ENCODE measurements around the gene GDE1.
"Not testable (repeated sequence)": the region's sequence is repeated elsewhere in the genome, so short reads cannot be mapped to it uniquely, and the experiment has no call there.

GDE1 gene

DNA sequence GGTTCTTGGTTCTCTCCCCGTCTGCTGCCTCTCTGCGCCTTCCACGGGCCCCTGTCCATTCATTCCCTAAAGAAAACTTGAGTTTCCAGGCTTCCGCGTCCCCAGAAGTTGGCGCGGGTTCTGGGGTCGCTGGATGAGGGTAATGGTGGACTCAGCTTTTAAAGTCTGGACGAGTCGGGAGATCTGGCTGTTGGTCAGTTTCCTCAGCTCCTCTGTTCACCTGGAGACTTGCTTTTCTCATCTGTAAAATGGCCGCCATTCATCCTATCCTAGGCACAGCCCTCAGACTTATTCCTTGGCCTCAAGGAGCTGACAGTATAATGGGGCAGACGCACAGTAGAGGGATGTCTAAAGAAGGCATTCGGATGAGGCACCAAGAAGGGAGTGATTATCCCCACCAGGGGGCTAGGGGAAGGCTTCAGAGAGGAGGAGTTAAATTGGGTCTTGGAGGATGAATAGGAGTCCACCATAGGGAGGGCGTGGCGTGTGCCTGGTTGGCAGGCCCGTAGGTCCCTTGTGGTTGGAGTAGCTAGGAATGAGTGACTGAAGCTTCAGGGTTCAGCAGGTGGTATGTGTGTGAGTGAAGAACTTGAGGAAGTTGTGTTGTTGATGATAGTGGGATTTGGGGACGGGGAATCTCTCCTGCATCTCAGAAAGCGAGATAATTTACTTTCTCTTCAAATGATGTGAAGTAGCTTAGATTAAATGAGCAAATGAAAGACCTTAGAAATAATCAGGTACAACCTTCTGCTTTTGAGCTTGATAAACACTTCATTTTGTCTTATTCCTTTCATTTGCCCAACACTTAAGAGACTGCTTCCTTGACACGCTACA lies 34.3 kb upstream of the GDE1 start:
- CTCF ChIA-PET: interaction anchor here (0.5 to 4.2 kb wide), 15 partner anchors 11 to 462 kb away, joined by 3 to 27 read pairs (median 4); partner anchors contain the start of gene CCP110
- Histone ChIP-seq H3K27ac (ENCODE audit: insufficient read depth in 1 of 2, low read depth in 1 of 2, low read length in 2 of 2, poor library complexity in 1 of 2, severe bottlenecking in 2 of 2) (peak overlapping the region; percentile 86 to 90), H3K9me3 (ENCODE audit: control extremely low read depth in 1 of 5, control insufficient read depth in 4 of 5, insufficient read depth in 2 of 5, low read depth in 1 of 5, low read length in 4 of 5) (no peaks in the 10 kb centered on the region), H3K4me1 (ENCODE audit: control extremely low read depth in 1 of 4, control insufficient read depth in 4 of 4, insufficient read depth in 4 of 4, low read length in 3 of 4) (peaks cover 3 to 15% (median 9%) of the 10 kb centered on the region in 4 experiments), H3K4me3 (ENCODE audit: control insufficient read depth in 1 of 7, extremely low read depth in 1 of 7, insufficient read depth in 4 of 7, low read depth in 2 of 7, low read length in 6 of 7) (peak overlapping the region; percentile 77 to 97 (median 96)), H3K27me3 (replicated peaks in 2 of 5; ENCODE audit: control insufficient read depth in 4 of 5, insufficient read depth in 5 of 5, low read length in 4 of 5) (no peaks in the 10 kb centered on the region), H3K36me3 (ENCODE audit: control insufficient read depth in 4 of 4, insufficient read depth in 4 of 4, low read length in 3 of 4) (peaks cover 0 to 10% (median 6%) of the 10 kb centered on the region in 4 experiments)
- peak; percentile 62 to 87 (median 73) for DNase-seq
- 42% methylated on average over 9 of the region's 19 CpGs for WGBS (ENCODE audit: insufficient coverage)
- POLR2A ChIA-PET: interaction anchor here (1.6 kb wide), 1 partner anchor 32 kb away, joined by 11 read pairs; the partner anchor contains the start of gene CCP110

DNA sequence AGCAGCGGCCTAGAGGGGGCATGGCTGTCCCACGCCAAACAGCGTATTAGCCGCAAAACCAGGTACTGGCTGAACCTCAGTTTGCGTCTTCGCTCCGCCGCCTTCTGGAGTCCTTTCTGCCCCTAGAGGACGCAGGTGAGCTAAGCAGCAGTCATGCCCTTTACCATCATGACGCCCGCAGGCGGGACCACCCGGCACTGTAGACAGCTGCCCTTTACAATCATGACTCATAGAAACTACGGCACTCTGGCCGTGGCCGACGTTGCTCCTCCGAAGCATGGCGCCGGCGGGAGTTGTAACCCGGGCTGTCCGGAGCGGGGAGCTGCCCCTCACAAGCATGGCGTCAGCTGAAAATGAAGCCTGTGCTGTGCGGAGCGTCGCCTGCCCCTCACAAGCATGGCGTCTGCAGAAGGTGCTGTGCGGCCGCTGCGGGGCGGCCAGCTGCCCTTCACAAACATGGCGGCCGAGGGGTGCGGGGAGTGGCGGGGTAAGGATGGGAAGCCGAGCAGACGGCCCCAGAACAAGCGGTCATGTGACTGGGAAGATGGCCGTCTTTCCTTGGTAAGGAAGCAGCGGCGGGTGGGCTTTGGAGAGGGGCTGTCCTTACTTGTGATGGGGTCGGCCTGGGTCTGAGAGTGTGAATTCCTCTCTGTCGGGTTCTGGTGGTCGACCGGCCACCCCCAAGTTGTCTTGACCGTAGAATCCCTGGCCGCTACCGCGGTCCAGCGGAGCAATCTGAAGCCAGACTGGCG lies 33.5 kb upstream of the GDE1 start, which contains the start of gene VPS35L:
TSS of gene VPS35L (plus strand) at position 518 of the 752 bp plus-strand sequence. CDS start at position 545, 27 bp downstream.
- 0% methylated on average over 39 of the region's 53 CpGs for WGBS (ENCODE audit: insufficient coverage)
- Histone ChIP-seq H3K36me3 (ENCODE audit: control insufficient read depth in 4 of 4, insufficient read depth in 4 of 4, low read length in 3 of 4) (peaks cover 1 to 15% (median 9%) of the 10 kb centered on the region in 4 experiments), H3K4me3 (ENCODE audit: control insufficient read depth in 1 of 7, extremely low read depth in 1 of 7, insufficient read depth in 4 of 7, low read depth in 2 of 7, low read length in 6 of 7) (peak within 1 kb of the TSS; percentile 77 to 97 (median 96)), H3K4me1 (ENCODE audit: control extremely low read depth in 1 of 4, control insufficient read depth in 4 of 4, insufficient read depth in 4 of 4, low read length in 3 of 4) (peaks cover 3 to 15% (median 9%) of the 10 kb centered on the region in 4 experiments), H3K9me3 (ENCODE audit: control extremely low read depth in 1 of 5, control insufficient read depth in 4 of 5, insufficient read depth in 2 of 5, low read depth in 1 of 5, low read length in 4 of 5) (no peaks in the 10 kb centered on the region), H3K27ac (ENCODE audit: insufficient read depth in 1 of 2, low read depth in 1 of 2, low read length in 2 of 2, poor library complexity in 1 of 2, severe bottlenecking in 2 of 2) (peak within 1 kb of the TSS; percentile 86 to 90), H3K27me3 (replicated peaks in 2 of 5; ENCODE audit: control insufficient read depth in 4 of 5, insufficient read depth in 5 of 5, low read length in 4 of 5) (no peaks in the 10 kb centered on the region)
- ChIA-PET CTCF (interaction anchor here (0.8 to 4.2 kb wide), 12 partner anchors 10 to 336 kb away, joined by 3 to 27 read pairs (median 4); partner anchors contain the start of gene CCP110), POLR2A (interaction anchor here (1.6 kb wide), 1 partner anchor 31 kb away, joined by 11 read pairs; the partner anchor contains the start of gene CCP110)
- peak; percentile 100 for DNase-seq

GRCh38 chr16:19549673-19550072 lies 27.8 kb upstream of the GDE1 start:
- CTCF ChIA-PET: interaction anchor here (1.2 to 1.3 kb wide), 2 partner anchors 20 to 34 kb away, joined by 3 to 5 read pairs; no protein-coding TSS in a partner anchor
- H3K36me3 ChIP-seq (ENCODE audit: control insufficient read depth in 4 of 4, insufficient read depth in 4 of 4, low read length in 3 of 4): peaks cover 12 to 53% (median 33%) of the 10 kb centered on the region in 4 experiments
- DNase-seq: no peak
- no peaks in the 10 kb centered on the region for H3K27me3 ChIP-seq (replicated peaks in 2 of 5; ENCODE audit: control insufficient read depth in 4 of 5, insufficient read depth in 5 of 5, low read length in 4 of 5)
- no peak overlapping the region for H3K4me3 ChIP-seq (ENCODE audit: control insufficient read depth in 1 of 7, extremely low read depth in 1 of 7, insufficient read depth in 4 of 7, low read depth in 2 of 7, low read length in 6 of 7)
- H3K27ac ChIP-seq (ENCODE audit: insufficient read depth in 1 of 2, low read depth in 1 of 2, low read length in 2 of 2, poor library complexity in 1 of 2, severe bottlenecking in 2 of 2): no peak overlapping the region
- no peaks in the 10 kb centered on the region for H3K9me3 ChIP-seq (ENCODE audit: control extremely low read depth in 1 of 5, control insufficient read depth in 4 of 5, insufficient read depth in 2 of 5, low read depth in 1 of 5, low read length in 4 of 5)
- H3K4me1 ChIP-seq (ENCODE audit: control extremely low read depth in 1 of 4, control insufficient read depth in 4 of 4, insufficient read depth in 4 of 4, low read length in 3 of 4): peaks cover 0 to 2% (median under 1%) of the 10 kb centered on the region in 4 experiments
- POLR2A ChIA-PET: no interaction called here

- CTCF ChIA-PET: no interaction called here
- peaks cover 0 to 3% (median 0%) of the 10 kb centered on the region in 5 experiments for H3K9me3 ChIP-seq (ENCODE audit: control extremely low read depth in 1 of 5, control insufficient read depth in 4 of 5, insufficient read depth in 2 of 5, low read depth in 1 of 5, low read length in 4 of 5)
- H3K4me3 ChIP-seq (ENCODE audit: control insufficient read depth in 1 of 7, extremely low read depth in 1 of 7, insufficient read depth in 4 of 7, low read depth in 2 of 7, low read length in 6 of 7): no peak overlapping the region
- no peaks in the 10 kb centered on the region for H3K27me3 ChIP-seq (replicated peaks in 2 of 5; ENCODE audit: control insufficient read depth in 4 of 5, insufficient read depth in 5 of 5, low read length in 4 of 5)
- H3K27ac ChIP-seq (ENCODE audit: insufficient read depth in 1 of 2, low read depth in 1 of 2, low read length in 2 of 2, poor library complexity in 1 of 2, severe bottlenecking in 2 of 2): no peak overlapping the region
- DNase-seq: no peak
- POLR2A ChIA-PET: no interaction called here
- peaks cover 18 to 67% (median 38%) of the 10 kb centered on the region in 4 experiments for H3K36me3 ChIP-seq (ENCODE audit: control insufficient read depth in 4 of 4, insufficient read depth in 4 of 4, low read length in 3 of 4)
- no peaks in the 10 kb centered on the region for H3K4me1 ChIP-seq (ENCODE audit: control extremely low read depth in 1 of 4, control insufficient read depth in 4 of 4, insufficient read depth in 4 of 4, low read length in 3 of 4)
- WGBS (ENCODE audit: insufficient coverage): 100% methylated on average over 2 of the region's 3 CpGs
These were observed 26.2 kb upstream of the GDE1 start for GRCh38 chr16:19548144-19548543.

GRCh38 chr16:19543278-19543996 lies 21.5 kb upstream of the GDE1 start:
- H3K36me3 ChIP-seq (ENCODE audit: control insufficient read depth in 4 of 4, insufficient read depth in 4 of 4, low read length in 3 of 4): peaks cover 27 to 72% (median 49%) of the 10 kb centered on the region in 4 experiments
- POLR2A ChIA-PET; H3K27me3 ChIP-seq (replicated peaks in 2 of 5; ENCODE audit: control insufficient read depth in 4 of 5, insufficient read depth in 5 of 5, low read length in 4 of 5); H3K4me3 ChIP-seq (ENCODE audit: control insufficient read depth in 1 of 7, extremely low read depth in 1 of 7, insufficient read depth in 4 of 7, low read depth in 2 of 7, low read length in 6 of 7); H3K4me1 ChIP-seq (ENCODE audit: control extremely low read depth in 1 of 4, control insufficient read depth in 4 of 4, insufficient read depth in 4 of 4, low read length in 3 of 4); H3K9me3 ChIP-seq (ENCODE audit: control extremely low read depth in 1 of 5, control insufficient read depth in 4 of 5, insufficient read depth in 2 of 5, low read depth in 1 of 5, low read length in 4 of 5); H3K27ac ChIP-seq (ENCODE audit: insufficient read depth in 1 of 2, low read depth in 1 of 2, low read length in 2 of 2, poor library complexity in 1 of 2, severe bottlenecking in 2 of 2): not testable (repeated sequence)
- CTCF ChIA-PET: interaction anchor here (1.0 to 5.8 kb wide), 2 partner anchors 10 to 18 kb away, joined by 3 to 27 read pairs; partner anchors contain the start of gene VPS35L
- peak in 2 of 3 donors; percentile 49 to 56 for DNase-seq
- 61% methylated on average over 6 of the region's 10 CpGs for WGBS (ENCODE audit: insufficient coverage)

- DNase-seq: no peak
- H3K36me3 ChIP-seq (ENCODE audit: control insufficient read depth in 4 of 4, insufficient read depth in 4 of 4, low read length in 3 of 4): peaks cover 23 to 71% (median 48%) of the 10 kb centered on the region in 4 experiments
- H3K9me3 ChIP-seq (ENCODE audit: control extremely low read depth in 1 of 5, control insufficient read depth in 4 of 5, insufficient read depth in 2 of 5, low read depth in 1 of 5, low read length in 4 of 5): peaks cover 0 to 3% (median 1%) of the 10 kb centered on the region in 5 experiments
- H3K4me3 ChIP-seq (ENCODE audit: control insufficient read depth in 1 of 7, extremely low read depth in 1 of 7, insufficient read depth in 4 of 7, low read depth in 2 of 7, low read length in 6 of 7): no peak overlapping the region
- whole genome bisulfite sequencing (ENCODE audit: insufficient coverage): 100% methylated on average over 1 of the region's 3 CpGs
- no peaks in the 10 kb centered on the region for H3K4me1 ChIP-seq (ENCODE audit: control extremely low read depth in 1 of 4, control insufficient read depth in 4 of 4, insufficient read depth in 4 of 4, low read length in 3 of 4)
- CTCF ChIA-PET: interaction anchor here (1.0 to 5.8 kb wide), 3 partner anchors 12 to 38 kb away, joined by 3 to 27 read pairs (median 3); partner anchors contain the start of gene VPS35L
- H3K27ac ChIP-seq (ENCODE audit: insufficient read depth in 1 of 2, low read depth in 1 of 2, low read length in 2 of 2, poor library complexity in 1 of 2, severe bottlenecking in 2 of 2): no peak overlapping the region
- POLR2A ChIA-PET: no interaction called here
- no peaks in the 10 kb centered on the region for H3K27me3 ChIP-seq (replicated peaks in 2 of 5; ENCODE audit: control insufficient read depth in 4 of 5, insufficient read depth in 5 of 5, low read length in 4 of 5)
These were observed 20.4 kb upstream of the GDE1 start for GRCh38 chr16:19542138-19542821.

Data from common myeloid progenitor, CD34-positive (primary cell).